Endothelial cell of umbilical vein (primary cell): Measurements from ENCODE around the gene MRM2. TPM values are rescaled to one million over a fixed set of nuclear protein-coding genes. Genes with fewer than 3 reads are reported as not detected.

Source experiments
- BruUV-seq: library from RNA; stranded (reverse); fragments of 400-500 nt; replicated peaks from 2 replicates; lab custom pipeline; 2021; lab: Mats Ljungman, UMichigan
- CTCF ChIA-PET: fragments of 300-600, 350-600 bp; sonication (Branson Sonifier 250); formaldehyde crosslinking; loops from one replicate; lab custom pipeline; 2021; ENCODE audit warnings: antibody characterized with exemption, inconsistent platforms; lab: Charles Lee
- POLR2A ChIA-PET: fragments of 300-600, 350-600 bp; sonication (Branson Sonifier 250); formaldehyde crosslinking; loops from one replicate; lab custom pipeline; 2021; ENCODE audit warnings: antibody characterized with exemption, inconsistent platforms; lab: Charles Lee
- DNase-seq: peaks from one replicate; pipeline ENCODE4 v3.0.0-alpha.2; 2011; ENCODE audit warnings: low read depth, low spot score
- FAIRE-seq: peaks from 2 replicates; lab custom pipeline; 2011; peaks lifted over from hg19 to GRCh38; lab: Jason Lieb, UNC
- H2AFZ ChIP-seq: 2 replicates; pipeline ENCODE4 v1.6.0; 2012; ENCODE audit warnings: low read depth, low read length, control low read depth, inconsistent platforms
- H3K27ac ChIP-seq: 2 replicates; pipeline ENCODE4 v1.5.1; 2011; ENCODE audit warnings: low read depth, mild to moderate bottlenecking, control low read depth, low read length, moderate library complexity; ENCODE audit not compliant: insufficient read depth
- H3K27me3 ChIP-seq, 2 experiments: 2 replicates each; pipeline versions ENCODE4 v1.6.0 to v1.6.1; 2011; ENCODE audit warnings: low read length in 2 of 2, mixed read lengths in 1 of 2; ENCODE audit not compliant: control insufficient read depth in 2 of 2, insufficient read depth in 2 of 2
- H3K36me3 ChIP-seq, 2 experiments: 2 replicates in 1 of 2; 3 replicates in 1 of 2; pipeline ENCODE4 v1.5.1; 2011; ENCODE audit warnings: low read length in 2 of 2, mild to moderate bottlenecking in 1 of 2, moderate library complexity in 1 of 2; ENCODE audit not compliant: control insufficient read depth in 2 of 2, insufficient read depth in 2 of 2; ENCODE audit errors: extremely low read depth in 1 of 2
- H3K4me1 ChIP-seq: 3 replicates; pipeline ENCODE4 v1.5.1; 2011; ENCODE audit warnings: mild to moderate bottlenecking, low read length; ENCODE audit not compliant: control insufficient read depth, insufficient read depth; ENCODE audit errors: extremely low read depth
- H3K4me2 ChIP-seq: 2 replicates; pipeline ENCODE4 v1.6.1; 2011; ENCODE audit warnings: low read length, control low read depth, mixed read lengths; ENCODE audit not compliant: insufficient read depth
- H3K4me3 ChIP-seq, 3 experiments: fragments of 200-600 bp in 1 of 3; sonication (generic), shearing (Covaris generic) in 1 of 3; replicated peaks in 1 of 3; 2 replicates each; pipeline ENCODE4 v1.5.1; 2011 to 2016; ENCODE audit warnings: control low read depth in 3 of 3, low read length in 3 of 3, mild to moderate bottlenecking in 2 of 3, inconsistent platforms in 1 of 3, low read depth in 1 of 3, moderate library complexity in 1 of 3; ENCODE audit not compliant: insufficient read depth in 1 of 3
- H3K79me2 ChIP-seq: 2 replicates; pipeline ENCODE4 v1.6.0; 2012; ENCODE audit warnings: low read length, inconsistent platforms; ENCODE audit not compliant: control insufficient read depth, insufficient read depth
- H3K9ac ChIP-seq: replicated peaks from 2 replicates; pipeline ENCODE3; 2011; ENCODE audit warnings: low read length, control low read depth; ENCODE audit not compliant: insufficient read depth; ENCODE audit errors: extremely low read depth
- H3K9me1 ChIP-seq: replicated peaks from 3 replicates; pipeline ENCODE4 v1.6.0; 2011; ENCODE audit warnings: mild to moderate bottlenecking, low read length; ENCODE audit not compliant: control insufficient read depth, insufficient read depth; ENCODE audit errors: extremely low read depth
- H3K9me3 ChIP-seq: replicated peaks from 2 replicates; pipeline ENCODE4 v1.5.1; 2012; ENCODE audit warnings: low read length, inconsistent platforms; ENCODE audit not compliant: control insufficient read depth, insufficient read depth
- H4K20me1 ChIP-seq: replicated peaks from 2 replicates; pipeline ENCODE3; 2011; ENCODE audit warnings: mild to moderate bottlenecking, low read length; ENCODE audit not compliant: control insufficient read depth, insufficient read depth; ENCODE audit errors: extremely low read depth
- EZH2 ChIP-seq: IDR thresholded peaks from 2 replicates; pipeline ENCODE4 v1.6.1; 2012; ENCODE audit warnings: borderline replicate concordance, low read depth, mild to moderate bottlenecking, moderate library complexity, low read length, inconsistent platforms; ENCODE audit not compliant: severe bottlenecking
- FOS ChIP-seq: IDR thresholded peaks from 2 replicates; pipeline ENCODE4 v1.6.1; 2011; ENCODE audit warnings: mild to moderate bottlenecking, low read length, moderate library complexity, borderline replicate concordance; ENCODE audit not compliant: insufficient read depth
- GATA2 ChIP-seq: IDR thresholded peaks from 2 replicates; pipeline ENCODE4 v1.7.0; 2011; ENCODE audit warnings: low read depth, mild to moderate bottlenecking, moderate library complexity, mixed read lengths, low read length; ENCODE audit not compliant: insufficient read length, insufficient read depth
- JUN ChIP-seq: IDR thresholded peaks from 2 replicates; pipeline ENCODE4 v1.6.1; 2011; ENCODE audit warnings: borderline replicate concordance, low read depth; ENCODE audit not compliant: insufficient read length, insufficient read depth
- MAX ChIP-seq: IDR thresholded peaks from 2 replicates; pipeline ENCODE4 v1.6.1; 2011; ENCODE audit not compliant: insufficient read depth, insufficient read length
- MYC ChIP-seq: IDR thresholded peaks from one replicate; pipeline ENCODE4 v1.6.1; 2011; ENCODE audit warnings: mild to moderate bottlenecking, low read depth, low read length
- POLR2A ChIP-seq: IDR thresholded peaks from 2 replicates; pipeline ENCODE4 v1.6.1; 2012; ENCODE audit warnings: low read depth, mild to moderate bottlenecking, control low read depth, low read length
- POLR2AphosphoS5 ChIP-seq: IDR thresholded peaks from 2 replicates; pipeline ENCODE4 v1.6.1; 2012; ENCODE audit warnings: low read depth, mild to moderate bottlenecking, control low read depth, low read length, moderate library complexity; ENCODE audit not compliant: insufficient read depth
- dilution Hi-C: fragments of 300-500 bp; cut with MboI; formaldehyde crosslinking; loops from one replicate; pipeline ENCODE4 v1.15.0; 2019; ENCODE audit warnings: low sequenced_read_pairs; ENCODE audit not compliant: extremely low pct_ligation_motif_present
- intact Hi-C: fragments of 100-400 bp; cut with micrococcal nuclease; formaldehyde crosslinking; loops from one replicate; pipeline ENCODE4 v1.10.0; 2022
- polyA plus RNA-seq, 4 experiments: library from polyadenylated mRNA; depleted of rRNA in 3 of 4; stranded (reverse) in 3 of 4; unstranded in 1 of 4; fragments of >200 nt; gene quantifications; 2 replicates each; pipeline versions ENCODE4 v1.2.1 to v1.2.3, GENCODE V29; 2011 to 2012; ENCODE audit warnings: missing spikeins in 1 of 4
- total RNA-seq: library from RNA; stranded (reverse); gene quantifications from 2 replicates; pipeline ENCODE4 v1.2.3, GENCODE V29; 2021
- TF ChIP-seq, protein P1 (sequence below), 2 donors: IDR thresholded peaks; 1 replicate in 1 of 2; 2 replicates in 1 of 2; pipeline ENCODE4 v1.5.1; 2011; ENCODE audit warnings: low read length in 2 of 2, mild to moderate bottlenecking in 2 of 2, moderate library complexity in 2 of 2, control low read depth in 1 of 2, inconsistent platforms in 1 of 2, low read depth in 1 of 2; ENCODE audit not compliant: insufficient read depth in 1 of 2; ENCODE audit errors: extremely low read depth in 1 of 2

The MRM2 gene
- total and polyA plus RNA-seq, 2 donors (not counting 3 experiments of a cell fraction or from before 2014, with no cell fraction given), result 10.6 to 20.8 TPM

DNA sequence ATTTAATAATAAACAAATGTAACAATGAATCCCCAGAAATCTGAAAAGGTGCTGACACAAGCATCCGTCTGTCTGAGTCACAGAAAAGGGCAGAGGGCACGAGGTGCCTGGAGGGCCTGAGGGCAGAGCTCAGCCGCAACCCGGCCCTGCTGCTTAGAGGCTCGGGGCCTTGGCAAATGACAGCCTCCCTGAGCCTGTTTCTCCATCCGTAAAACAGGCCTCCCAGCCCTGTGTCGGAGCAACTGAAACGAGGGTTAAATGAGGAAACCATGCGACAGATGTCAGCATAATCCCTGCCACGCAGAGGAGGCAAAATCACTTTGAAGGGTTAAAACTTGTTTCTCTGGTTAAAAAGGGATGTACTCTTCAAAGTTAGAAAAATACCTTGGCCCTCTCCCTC is 24.9 kb upstream of the MRM2 start:
- Histone ChIP-seq H3K4me3 (no peak overlapping the region), H3K36me3 (peaks cover 0 to 8% of the 10 kb centered on the region in 2 experiments), H3K4me1 (peaks cover 5% of the 10 kb centered on the region), H3K27ac (peak overlapping the region; percentile 12), H3K9ac (no peak overlapping the region), H3K4me2 (no peak overlapping the region), H4K20me1 (no peaks in the 10 kb centered on the region), H3K79me2 (no peaks in the 10 kb centered on the region), H3K27me3 (no peaks in the 10 kb centered on the region), H2AFZ (no peak overlapping the region), H3K9me3 (no peaks in the 10 kb centered on the region), H3K9me1 (no peaks in the 10 kb centered on the region)
- no TSS peak for BruUV-seq
- DNase-seq (peak; percentile 51), FAIRE-seq (peak; percentile 42)
- CTCF ChIA-PET, result interaction anchor here (1.3 to 1.7 kb wide), 2 partner anchors 18 to 43 kb away, joined by 4 to 5 read pairs; no protein-coding TSS in a partner anchor
- POLR2A ChIA-PET, result no interaction called here
- TF ChIP-seq EZH2, result no peak
- peak; percentile 31 for TF ChIP-seq FOS
- TF ChIP-seq MAX, result no peak
- dilution Hi-C loops (no loop called here), intact Hi-C loops (no loop called here)

GRCh38 chr7:2264158-2264557 is 22.2 kb upstream of the MRM2 start:
- POLR2A ChIA-PET, result no interaction called here

More at GRCh38 chr7:2264158-2264557, 22.2 kb upstream of the MRM2 start:
- no peak for FAIRE-seq
- Histone ChIP-seq H4K20me1 (no peaks in the 10 kb centered on the region), H3K27me3 (no peaks in the 10 kb centered on the region), H3K79me2 (no peaks in the 10 kb centered on the region), H3K9ac (no peak overlapping the region), H3K4me2 (no peak overlapping the region), H3K27ac (no peak overlapping the region), H3K9me3 (no peaks in the 10 kb centered on the region), H2AFZ (no peak overlapping the region), H3K9me1 (no peaks in the 10 kb centered on the region), H3K4me1 (peaks cover 3% of the 10 kb centered on the region), H3K4me3 (no peak overlapping the region), H3K36me3 (peaks cover 0 to 8% of the 10 kb centered on the region in 2 experiments)
- no peak for DNase-seq
- CTCF ChIA-PET, result interaction anchor here (0.5 kb wide), 1 partner anchor 104 kb away, joined by 4 read pairs; no protein-coding TSS in a partner anchor
- intact Hi-C loops, result no loop called here
- dilution Hi-C loops, result no loop called here
- TF ChIP-seq EZH2 (no peak), MAX (no peak), MYC (no peak), JUN (no peak), POLR2AphosphoS5 (no peak), POLR2A (no peak), FOS (no peak), GATA2 (no peak)
- TF ChIP-seq, protein P1, sequence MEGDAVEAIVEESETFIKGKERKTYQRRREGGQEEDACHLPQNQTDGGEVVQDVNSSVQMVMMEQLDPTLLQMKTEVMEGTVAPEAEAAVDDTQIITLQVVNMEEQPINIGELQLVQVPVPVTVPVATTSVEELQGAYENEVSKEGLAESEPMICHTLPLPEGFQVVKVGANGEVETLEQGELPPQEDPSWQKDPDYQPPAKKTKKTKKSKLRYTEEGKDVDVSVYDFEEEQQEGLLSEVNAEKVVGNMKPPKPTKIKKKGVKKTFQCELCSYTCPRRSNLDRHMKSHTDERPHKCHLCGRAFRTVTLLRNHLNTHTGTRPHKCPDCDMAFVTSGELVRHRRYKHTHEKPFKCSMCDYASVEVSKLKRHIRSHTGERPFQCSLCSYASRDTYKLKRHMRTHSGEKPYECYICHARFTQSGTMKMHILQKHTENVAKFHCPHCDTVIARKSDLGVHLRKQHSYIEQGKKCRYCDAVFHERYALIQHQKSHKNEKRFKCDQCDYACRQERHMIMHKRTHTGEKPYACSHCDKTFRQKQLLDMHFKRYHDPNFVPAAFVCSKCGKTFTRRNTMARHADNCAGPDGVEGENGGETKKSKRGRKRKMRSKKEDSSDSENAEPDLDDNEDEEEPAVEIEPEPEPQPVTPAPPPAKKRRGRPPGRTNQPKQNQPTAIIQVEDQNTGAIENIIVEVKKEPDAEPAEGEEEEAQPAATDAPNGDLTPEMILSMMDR (IDR thresholded peaks at IDR 0.05; ENCODE audit: extremely low read depth in 1 of 2, insufficient read depth in 1 of 2, low read depth in 1 of 2, low read length in 2 of 2), result no peak
- BruUV-seq, result no TSS peak
